HEK293T (cell line): ENCODE results near the gene NELFB.
"Not testable (repeated sequence)": the region's sequence is repeated elsewhere in the genome, so short reads cannot be mapped to it uniquely, and the experiment has no call there.

ENCODE experiments used
- ELF4 ChIP-seq: fragments of 450-650 bp; IDR thresholded peaks from 2 replicates; pipeline ENCODE4 v1.6.1; 2017; ENCODE audit warnings: antibody characterized with exemption
- LEF1 ChIP-seq: fragments of 450-650 bp; IDR thresholded peaks from 2 replicates; pipeline ENCODE4 v1.6.1; 2017; ENCODE audit warnings: mild to moderate bottlenecking, borderline replicate concordance

DNA sequence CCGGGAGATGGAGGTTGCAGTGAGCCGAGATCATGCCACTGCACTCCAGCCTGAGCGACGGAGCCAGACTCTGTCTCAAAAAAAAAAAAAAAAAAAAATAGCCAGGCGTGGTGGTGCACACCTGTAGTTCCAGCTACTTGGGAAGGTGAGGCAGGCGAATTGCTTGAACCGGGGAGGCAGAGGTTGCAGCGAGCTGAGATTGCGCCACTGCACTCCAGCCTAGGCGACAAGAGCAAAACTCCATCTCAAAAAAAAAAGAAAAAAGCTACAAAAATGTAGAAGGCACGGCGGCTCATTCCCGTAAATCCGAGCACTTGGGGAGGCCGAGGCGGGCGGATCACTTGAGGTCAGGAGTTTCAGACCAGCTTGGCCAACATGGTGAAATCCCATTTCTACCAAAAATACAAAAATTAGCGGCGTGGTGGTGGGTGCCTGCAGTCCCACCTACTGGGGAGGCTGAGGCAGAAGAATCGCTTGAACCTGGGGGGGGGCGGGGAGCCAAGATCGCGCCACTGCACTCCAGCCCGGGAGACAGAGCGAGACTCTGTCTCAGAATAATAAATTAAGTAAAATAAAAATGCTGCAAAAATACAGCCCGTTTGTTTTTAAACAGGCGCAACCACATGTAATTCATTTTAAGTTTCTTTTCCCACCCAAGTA, 15.5 kb upstream of the NELFB start:
- not testable (repeated sequence) for TF ChIP-seq ELF4, LEF1
